Stimulated activated CD8-positive, alpha-beta memory T cell treated with anti-CD3 and anti-CD28 coated beads, Interleukin-7, amount 100 ng/mL, for 48 hours (primary cell): ENCODE results near the gene FOXN3.
"Not testable (repeated sequence)": the region's sequence is repeated elsewhere in the genome, so short reads cannot be mapped to it uniquely, and the experiment has no call there.

ENCODE experiments used
- DNase-seq, 2 donors: peaks; one replicate each; pipeline ENCODE4 v3.0.0-alpha.2; 2020; ENCODE audit warnings: low read depth in 1 of 2; ENCODE audit errors: extremely low read depth in 1 of 2

Gene FOXN3

DNA sequence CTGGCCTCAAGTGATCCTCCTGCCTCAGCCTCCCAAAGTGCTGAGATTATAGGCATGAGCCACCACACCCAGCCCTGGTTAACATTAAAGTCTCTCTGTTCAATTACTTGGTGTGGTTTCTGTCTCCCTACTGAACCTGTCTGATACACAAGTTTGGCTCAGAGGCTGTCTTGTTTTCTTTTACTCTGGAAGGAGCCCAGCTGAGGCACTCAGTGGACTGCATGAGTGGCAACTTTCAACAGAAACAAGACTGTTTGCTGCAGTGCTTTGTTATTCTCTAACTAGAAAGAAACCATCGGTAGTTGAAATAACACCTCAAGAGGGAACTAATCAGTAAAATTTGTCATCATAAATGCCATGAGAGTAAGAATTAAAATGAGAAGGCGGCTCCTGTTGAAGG lies 238.7 kb downstream of the FOXN3 start:
- DNase-seq, result no peak

DNA sequence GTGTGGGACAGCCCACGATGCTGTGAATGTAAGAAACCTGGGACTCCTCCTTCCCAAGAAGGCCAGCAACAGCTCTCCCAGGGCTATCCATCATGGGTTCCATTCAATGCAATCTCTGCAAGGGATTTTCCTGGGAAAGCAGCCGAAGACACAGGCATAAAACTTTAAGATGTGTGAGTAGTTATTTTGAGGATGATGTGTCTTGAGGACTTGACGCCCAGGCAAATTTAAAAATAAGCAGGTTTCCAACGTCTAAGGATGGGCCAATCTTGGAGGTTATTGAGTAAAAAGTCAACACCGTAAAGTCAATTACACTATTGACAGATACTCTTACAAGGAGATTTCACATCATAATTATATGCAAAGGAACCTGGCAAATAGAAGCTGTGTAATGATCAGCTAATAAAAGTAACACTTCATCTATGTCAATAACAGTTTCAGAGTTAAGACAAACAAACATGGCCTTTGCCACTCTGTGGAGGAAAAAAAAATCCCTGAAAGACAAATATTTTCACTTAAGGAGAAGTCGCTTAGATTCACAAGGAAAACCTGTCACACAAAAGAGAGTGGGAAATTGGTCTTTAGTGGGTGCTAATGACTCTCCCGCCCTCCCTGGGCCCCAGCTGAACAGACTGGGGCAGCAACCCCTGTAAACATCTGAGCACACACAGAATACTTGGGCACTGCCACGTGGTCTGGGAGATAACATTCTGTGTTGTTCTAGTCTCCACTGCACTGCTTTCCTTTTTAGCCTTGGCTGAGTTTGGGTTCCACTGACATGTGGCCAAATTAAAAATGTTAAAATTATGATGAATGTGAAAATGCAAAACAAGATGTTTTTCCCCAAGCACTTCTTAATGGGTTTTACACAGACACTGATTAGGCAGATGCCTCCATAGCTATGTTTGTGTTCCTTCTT lies 240.9 kb downstream of the FOXN3 start:
- DNase-seq, result no peak

DNA sequence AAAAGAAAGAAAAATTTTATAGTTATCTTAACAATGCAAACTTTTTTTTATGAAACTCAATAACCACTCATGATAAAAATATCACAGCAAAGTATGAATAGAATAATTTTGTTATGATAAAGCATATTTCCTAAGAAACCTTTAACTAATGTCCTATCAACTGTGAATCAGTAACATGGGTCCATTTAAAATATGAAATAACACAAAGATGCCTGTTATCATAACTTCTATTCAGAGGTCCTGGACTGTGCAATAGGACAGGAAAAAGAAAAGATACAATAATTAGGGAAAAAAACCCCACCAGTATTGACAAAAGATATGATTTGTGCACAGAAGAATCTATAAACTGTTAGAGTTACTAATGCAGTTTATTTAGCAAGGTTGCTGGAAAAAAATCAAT lies 245.4 kb downstream of the FOXN3 start:
- DNase-seq, result no peak

DNA sequence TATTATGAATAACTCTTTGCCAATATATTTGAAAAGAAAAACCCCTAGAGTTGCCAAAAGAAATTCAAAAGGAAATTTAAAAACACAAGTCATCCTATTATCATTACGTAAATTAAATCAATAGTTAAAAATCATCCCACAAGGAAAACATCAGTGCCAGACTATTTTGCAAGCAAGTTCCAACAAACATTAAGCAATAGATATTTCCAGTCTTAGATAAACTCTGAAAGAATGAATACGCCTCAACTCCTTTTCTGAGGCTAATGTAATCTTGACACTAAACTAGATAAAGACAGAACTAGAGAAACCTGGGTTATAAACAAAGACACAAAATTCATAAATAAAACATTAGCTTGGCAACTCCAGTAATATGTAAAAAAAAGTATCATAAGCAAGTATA lies 245.9 kb downstream of the FOXN3 start:
- no peak for DNase-seq

DNA sequence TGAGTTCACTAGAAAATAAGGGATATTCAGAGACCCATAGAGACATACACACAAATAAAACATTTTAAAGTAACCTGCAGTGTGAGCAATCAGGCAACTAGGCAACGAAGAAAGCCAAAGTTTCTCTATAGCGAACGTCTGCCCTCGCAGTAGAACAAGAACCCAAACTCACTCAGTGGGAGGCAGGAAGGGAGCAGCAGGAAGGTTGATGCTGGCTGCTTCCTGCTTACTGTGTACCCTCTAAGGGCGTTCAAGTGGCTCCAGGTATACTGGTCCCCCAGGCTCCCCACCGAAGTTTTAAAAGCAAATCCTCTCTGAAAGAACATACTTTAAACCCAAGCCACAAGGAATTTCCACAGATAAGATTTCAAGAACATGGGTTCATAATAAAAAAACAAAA lies 249.3 kb downstream of the FOXN3 start:
- DNase-seq, result no peak

DNA sequence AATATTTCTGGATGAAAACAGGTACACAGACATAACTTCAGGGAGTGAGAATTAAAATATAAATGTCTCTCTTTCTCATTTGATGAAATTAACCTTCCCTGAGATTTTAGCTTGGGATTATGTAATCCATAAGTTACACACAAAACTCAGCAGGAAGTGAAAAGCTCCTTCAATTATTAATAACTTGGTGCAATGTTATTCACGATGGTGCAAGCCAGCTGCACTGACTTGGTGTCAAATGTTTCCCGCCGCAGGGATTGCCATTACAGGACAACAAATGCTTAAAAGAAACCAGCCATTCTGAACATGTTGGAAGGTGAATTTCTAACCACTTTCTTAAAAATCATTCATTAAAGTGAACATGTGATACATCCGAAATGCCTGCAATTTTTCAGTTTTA lies 250.4 kb downstream of the FOXN3 start:
- no peak for DNase-seq

DNA sequence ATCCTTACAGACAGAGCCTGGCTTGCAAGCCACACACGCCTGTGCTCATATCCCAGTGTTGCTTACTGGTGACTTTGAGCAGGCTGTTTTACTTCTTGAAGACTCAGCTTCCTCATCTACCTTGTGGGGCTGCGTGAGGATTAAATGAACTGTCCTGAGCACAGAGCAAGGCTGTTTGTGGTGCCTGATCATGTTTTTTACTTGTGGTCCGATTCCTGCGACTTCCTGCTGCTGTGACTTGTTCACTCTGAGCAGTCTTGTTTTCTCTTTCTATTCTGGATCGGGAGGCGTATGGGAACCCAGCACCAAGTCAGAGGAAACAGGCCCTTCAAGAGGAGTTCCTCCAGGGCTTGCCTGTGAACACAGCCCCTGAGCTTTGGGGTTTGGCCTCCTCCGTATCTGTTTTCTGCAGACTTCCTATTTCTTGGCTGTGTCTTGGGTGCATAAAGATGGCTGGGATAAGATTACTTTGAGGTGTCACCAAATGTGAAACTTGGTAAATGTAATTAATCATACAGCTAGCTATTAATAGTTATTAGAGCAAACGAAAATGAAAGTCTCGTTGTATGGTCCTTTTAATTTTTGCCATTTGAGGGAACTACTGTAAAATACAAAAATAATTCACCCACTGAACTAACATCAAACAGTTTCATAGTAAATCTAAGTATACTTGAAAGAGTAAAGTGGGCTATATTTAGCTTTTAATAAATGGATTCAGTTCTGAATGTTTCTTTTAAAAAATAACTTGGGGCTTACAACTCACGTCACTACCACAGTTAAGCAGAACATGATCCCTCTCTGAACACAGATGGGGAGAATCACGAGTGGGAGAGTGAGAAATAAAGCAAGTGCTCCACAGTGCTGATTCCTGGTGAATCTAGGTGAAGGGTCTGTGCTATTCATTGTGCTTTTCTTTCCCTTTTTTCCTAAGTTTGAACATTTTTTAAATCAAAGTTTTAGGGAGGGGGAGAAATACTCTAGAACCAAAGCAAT lies 251.5 kb downstream of the FOXN3 start:
- no peak for DNase-seq

DNA sequence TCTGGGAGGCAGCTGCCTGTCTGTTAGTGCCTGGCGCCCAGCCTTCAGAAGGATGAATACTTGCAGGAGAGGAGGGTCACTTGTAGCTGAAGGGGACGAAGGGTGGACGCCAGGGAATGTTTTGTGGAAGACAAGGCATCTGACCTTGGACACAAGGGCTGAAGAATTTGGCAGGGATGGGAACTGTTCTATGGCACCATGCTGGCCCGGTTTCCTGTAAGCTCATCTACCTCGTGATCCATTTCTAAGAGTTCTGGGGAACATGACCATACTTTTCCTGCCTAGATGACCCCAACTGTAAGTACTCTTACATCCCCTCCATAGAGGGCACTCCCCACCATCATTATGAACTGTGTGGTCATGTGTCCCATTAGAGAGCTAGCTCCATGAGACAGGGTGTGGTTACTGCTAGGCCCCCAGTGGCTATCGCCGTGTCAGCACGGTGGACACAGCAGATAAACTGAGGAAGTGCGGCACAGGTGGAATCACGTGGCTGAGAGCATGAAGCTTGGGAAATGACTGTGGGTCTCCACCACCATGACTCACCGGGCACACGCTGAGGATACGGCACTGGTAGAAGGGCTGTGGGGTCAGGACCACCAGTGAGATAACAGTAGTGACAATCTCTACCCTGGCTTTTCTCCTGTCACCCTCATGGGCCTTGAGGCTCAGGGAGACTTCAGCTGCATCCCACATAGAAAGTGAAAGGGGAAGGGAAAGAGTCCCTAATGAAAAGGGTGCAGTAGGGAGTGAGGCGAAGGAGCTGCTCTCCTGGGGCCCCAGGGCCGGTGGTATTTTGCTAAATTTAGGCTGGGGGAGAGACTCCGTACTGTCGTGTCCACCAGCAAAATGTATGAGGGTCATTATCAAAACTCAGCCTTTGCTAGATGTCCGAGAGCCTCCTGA lies 252.6 kb downstream of the FOXN3 start:
- no peak for DNase-seq

DNA sequence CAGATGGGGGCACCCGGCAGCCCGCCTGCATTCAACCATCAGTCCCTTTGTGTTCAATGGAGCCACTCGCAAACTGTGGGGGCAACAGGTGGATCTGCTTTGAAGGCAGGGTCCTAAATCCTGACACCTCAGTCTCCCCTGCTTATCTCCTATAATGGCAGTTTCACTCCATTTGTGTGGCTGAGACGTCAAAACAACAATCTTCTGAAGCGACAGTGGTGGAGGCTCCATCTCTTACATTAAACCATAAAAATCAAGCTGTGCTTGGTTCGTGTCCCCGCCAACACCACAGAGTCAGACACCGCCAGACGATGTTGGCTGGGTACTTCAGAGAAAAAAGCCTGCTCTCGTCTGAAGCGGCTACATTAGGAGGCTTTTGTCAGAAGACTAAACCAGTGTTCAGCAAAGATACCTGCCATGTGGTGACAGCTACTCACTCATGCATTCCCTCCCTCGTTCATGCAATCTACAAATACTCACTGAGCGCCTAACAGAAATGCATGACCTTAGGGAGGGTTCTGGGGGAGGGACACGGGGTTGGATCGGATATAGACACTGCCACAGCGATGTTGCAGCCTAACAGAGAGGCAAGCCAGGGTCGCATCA lies 253.9 kb downstream of the FOXN3 start:
- DNase-seq, result no peak

DNA sequence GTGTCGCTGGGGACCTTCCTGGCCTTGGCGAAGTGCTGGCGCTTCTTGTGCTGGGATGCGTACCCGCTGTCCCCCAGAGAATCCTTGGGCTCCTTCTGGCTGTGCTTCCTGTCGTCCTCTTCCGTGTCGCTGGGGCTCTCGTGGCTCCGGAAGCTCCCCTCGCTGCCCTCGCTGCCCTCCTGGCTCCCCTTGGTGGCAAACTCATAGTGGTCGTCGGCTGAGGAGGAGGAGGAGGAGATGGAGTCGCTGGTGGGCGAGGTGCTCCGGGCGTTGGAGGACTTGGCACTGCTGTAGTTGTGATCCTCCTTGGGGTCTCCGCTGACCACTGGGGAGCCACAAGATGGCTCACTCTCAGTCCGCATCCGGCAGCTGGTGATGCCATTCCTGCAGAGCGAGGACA lies 254.4 kb downstream of the FOXN3 start:
- DNase-seq, result no peak

DNA sequence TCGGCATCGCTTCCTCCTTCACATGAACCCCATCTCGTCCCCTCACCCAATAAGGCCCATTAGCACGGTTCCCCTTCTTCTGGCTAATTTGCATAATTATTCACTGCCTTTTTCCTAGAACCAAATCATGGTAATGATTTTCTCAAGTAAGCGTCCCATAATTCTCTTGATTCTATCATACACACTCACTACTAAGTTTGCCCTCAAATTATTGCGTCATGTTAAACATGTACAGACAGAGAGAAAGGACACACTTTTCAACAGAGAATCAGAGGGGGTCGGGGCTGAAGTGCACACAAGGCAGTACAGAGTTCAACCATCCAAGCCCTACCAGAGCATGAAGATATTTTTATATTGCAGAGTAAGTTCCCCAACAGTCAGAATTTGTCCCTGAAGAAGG lies 256.6 kb downstream of the FOXN3 start:
- DNase-seq, result no peak

DNA sequence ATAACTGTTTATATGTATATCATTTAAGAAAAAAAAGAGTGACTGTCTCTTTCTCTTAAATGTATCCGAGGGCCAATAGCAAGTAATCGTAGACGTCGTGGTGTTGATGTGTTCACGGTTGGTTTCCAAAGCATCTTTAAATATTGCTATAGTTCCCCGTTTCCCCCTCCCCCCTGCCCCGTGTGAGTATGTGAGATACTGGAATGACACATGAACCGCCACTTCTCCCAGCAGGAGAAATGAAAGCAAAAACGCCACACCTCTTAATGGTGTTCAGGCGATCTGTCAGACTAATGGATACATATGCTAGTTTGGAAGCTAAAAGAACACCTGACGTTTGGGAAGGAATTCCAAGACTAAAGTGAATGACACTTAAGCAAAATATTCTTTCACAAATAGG lies 258.3 kb downstream of the FOXN3 start:
- DNase-seq, result no peak

DNA sequence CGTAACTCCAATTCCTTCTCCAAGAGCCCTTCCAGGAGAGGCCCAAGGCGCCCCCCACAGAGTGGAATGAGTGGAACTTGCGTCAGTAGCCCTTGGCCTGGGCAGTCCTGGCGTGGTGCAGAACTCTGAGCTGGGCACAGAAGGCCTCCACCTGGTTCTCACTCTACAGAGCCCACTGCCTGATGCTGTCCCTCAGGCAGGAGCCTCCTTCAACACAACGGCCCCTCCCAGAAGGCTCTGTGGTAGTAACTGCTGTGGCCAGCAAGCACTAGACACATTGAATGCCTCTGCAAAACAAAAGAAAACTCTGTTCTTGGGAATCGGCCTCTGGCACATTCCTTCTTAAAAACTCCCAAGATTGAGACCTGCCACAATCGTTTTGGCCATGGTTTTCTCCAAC lies 258.9 kb downstream of the FOXN3 start:
- not testable (repeated sequence) for DNase-seq

DNA sequence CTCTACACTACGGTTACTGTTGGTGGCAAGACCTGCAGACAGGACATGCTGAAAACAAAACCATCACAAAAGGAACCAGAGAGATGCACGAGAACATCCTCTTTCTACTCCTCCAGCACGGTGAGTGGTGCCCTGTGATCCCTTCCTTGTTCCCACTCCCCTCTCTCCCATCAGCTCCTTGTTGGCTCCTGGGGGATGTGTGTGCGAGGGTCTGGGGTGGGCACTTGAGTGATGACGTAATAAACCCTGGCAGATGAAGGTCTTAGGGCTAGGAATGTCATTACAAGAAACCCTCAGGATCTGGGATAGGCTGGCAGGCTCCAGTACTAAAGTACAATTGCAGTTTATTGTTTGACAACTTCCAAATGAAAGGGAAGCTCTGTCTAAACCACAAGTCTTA lies 261.5 kb downstream of the FOXN3 start:
- DNase-seq, result no peak

DNA sequence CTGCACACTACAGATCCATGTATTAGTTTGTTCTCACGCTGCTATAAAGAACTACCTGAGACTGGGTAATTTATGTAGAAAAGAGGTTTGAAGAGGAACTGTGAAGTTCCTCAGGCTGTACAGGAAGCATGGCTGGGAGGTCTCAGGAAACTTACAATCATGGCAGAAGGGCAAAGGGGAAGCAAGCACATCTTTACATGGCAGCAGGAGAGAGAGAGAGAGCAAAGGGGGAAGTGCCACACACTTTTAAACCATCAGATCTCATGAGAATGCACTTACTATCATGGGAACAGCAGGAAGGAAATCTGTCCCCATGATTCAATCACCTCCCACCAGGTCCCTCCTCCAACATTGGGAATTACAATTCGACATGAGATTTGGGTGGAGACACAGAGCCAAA lies 265.3 kb downstream of the FOXN3 start:
- DNase-seq, result not testable (repeated sequence)

DNA sequence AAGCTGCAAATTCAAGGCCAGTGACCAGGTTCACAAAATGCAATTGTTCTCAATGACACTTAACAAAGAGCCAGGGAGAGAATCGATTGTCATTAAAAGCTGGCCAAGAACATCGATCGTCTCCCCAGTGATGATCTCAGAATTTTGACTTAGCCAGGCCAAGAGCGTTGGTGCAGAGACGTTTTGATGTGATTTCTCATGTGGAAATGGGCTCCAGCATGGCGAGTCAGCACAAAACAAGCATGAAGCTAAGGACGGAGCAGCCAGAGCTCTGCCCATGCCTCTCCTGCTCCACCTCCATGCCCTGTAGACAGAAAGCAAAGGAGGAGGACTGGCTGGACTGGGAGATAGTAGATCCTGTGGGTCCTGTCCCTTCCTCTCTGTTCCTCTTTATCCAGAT lies 270.8 kb downstream of the FOXN3 start:
- no peak for DNase-seq

DNA sequence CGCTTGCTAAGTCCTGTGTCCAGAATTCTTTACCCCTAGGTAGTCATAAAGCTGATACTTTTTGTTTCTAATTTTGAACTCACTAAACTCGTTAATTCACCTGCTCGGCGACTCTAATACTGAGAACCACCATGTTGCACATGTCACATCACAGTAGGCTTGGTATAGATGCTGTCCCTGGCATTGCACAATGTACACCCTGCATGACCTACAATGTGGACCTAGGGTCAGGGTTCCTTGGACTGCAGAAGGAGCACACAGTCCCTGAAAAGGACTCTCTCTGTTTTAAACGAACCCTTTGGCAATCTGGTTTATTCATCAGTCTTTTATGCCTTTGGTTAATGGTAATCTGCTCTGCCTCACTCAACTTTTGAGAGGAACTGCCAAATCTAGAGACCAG lies 272.4 kb downstream of the FOXN3 start:
- DNase-seq, result no peak

DNA sequence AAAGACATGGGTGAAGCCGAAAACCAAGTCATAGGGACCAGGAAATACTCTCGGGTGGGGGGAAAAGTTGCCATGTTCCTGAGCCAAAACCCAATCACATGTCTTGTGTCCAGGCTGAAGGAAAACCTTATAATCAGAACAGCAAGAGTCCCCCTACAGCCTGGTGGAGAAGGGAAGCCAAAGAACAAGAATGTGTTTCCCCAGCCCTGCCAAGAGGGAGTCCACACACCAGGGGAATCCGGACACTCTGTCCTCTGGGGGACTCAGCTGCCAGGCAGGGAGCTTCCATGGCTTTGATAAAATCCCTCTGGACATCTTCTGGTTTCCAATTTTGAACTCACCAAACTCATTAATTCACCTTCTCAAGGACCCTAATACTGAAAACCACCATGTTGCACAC lies 273.0 kb downstream of the FOXN3 start:
- DNase-seq, result no peak

DNA sequence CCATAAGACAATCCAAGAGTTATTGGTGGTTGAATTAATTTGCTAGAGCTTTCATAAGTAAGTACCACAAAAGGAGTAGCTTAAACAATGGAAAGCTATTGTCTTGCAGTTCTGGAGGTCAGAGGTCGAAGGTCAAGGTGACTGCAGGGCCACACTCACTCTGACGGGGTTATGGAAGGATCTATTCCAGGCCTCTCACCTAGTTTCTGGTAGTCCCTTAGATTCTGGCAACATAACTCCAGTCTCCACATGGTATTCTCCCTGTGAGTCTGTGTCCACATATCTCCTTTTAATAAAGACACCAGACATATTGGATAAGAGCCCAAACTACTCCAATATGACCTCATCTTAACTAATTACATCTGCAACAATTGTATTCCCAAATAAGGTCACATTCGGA lies 273.4 kb downstream of the FOXN3 start:
- DNase-seq, result no peak

DNA sequence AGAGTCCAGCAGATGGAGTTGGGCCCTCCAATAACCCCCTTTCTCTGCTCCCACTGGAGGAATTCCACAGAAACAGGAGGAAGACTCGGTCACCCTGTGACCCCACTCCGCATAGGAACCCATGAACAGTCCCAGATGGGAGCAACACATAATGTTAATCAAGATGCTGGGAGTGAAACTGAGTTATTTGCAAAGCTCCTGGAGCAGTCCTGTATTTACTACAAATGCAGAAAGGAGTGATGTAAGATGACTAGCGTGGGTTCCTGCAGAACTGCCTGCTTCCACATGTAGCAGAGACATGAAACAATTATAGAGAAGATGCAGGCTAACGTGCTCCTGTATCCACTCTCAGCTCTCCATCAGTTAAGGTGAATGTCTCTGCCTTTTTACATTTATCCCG lies 274.7 kb downstream of the FOXN3 start:
- no peak for DNase-seq
